GM23338 (cell line): ENCODE results near the gene FHAD1. TPM values are rescaled to one million over a fixed set of nuclear protein-coding genes. Genes with fewer than 3 reads are reported as not detected.

Experiments used
- ATAC-seq: fragments of 200-7000 bp; cut with Tn5 transposase; 3 replicates; pipeline ENCODE4 v1.9.1; 2020
- DNase-seq: peaks from one replicate; pipeline ENCODE4 v3.0.0-alpha.2; 2015; ENCODE audit warnings: low spot score
- H2AFZ ChIP-seq: fragments of 200-600 bp; sonication (generic); 2 replicates; pipeline ENCODE4 v1.8.0; 2016; ENCODE audit warnings: antibody characterized with exemption, mild to moderate bottlenecking, moderate library complexity
- H3F3A ChIP-seq: fragments of 200-600 bp; sonication (generic); replicated peaks from 2 replicates; pipeline ENCODE4 v1.8.0; 2017; ENCODE audit warnings: antibody characterized with exemption, mixed run types, low read depth
- H3K27ac ChIP-seq: fragments of 200-600 bp; sonication (generic); 2 replicates; pipeline ENCODE4 v1.6.1; 2016; ENCODE audit warnings: low read depth
- H3K27me3 ChIP-seq: fragments of 200-600 bp; sonication (generic); 2 replicates; pipeline ENCODE4 v1.8.0; 2016; ENCODE audit warnings: mild to moderate bottlenecking, mixed run types, moderate library complexity; ENCODE audit not compliant: insufficient read depth
- H3K36me3 ChIP-seq: fragments of 200-600 bp; sonication (generic); 2 replicates; pipeline ENCODE4 v1.8.0; 2016; ENCODE audit warnings: mild to moderate bottlenecking; ENCODE audit not compliant: insufficient read depth
- H3K4me1 ChIP-seq: fragments of 200-600 bp; sonication (generic); 2 replicates; pipeline ENCODE4 v1.8.0; 2016; ENCODE audit warnings: mild to moderate bottlenecking, moderate library complexity; ENCODE audit not compliant: insufficient read depth
- H3K4me2 ChIP-seq: fragments of 200-600 bp; sonication (generic); 2 replicates; pipeline ENCODE4 v1.7.1; 2017; ENCODE audit warnings: mixed run types
- H3K4me3 ChIP-seq: fragments of 200-600 bp; sonication (generic); 2 replicates; pipeline ENCODE4 v1.6.1; 2016; ENCODE audit warnings: mixed run types
- H3K79me2 ChIP-seq: fragments of 200-600 bp; sonication (generic); replicated peaks from 2 replicates; pipeline ENCODE4 v1.8.0; 2017; ENCODE audit warnings: mild to moderate bottlenecking; ENCODE audit not compliant: insufficient read depth
- H3K9me2 ChIP-seq: fragments of 200-600 bp; sonication (generic); 2 replicates; pipeline ENCODE4 v1.8.0; 2017; ENCODE audit not compliant: insufficient read depth
- H4K20me1 ChIP-seq: fragments of 200-600 bp; sonication (generic); replicated peaks from 2 replicates; pipeline ENCODE4 v1.8.0; 2017; ENCODE audit warnings: mild to moderate bottlenecking; ENCODE audit not compliant: insufficient read depth
- H3K27ac Mint-ChIP-seq: 2 replicates; pipeline ENCODE4 v1.8.0; 2020; ENCODE audit warnings: inconsistent platforms, mild to moderate bottlenecking, moderate library complexity, mixed read lengths
- H3K27me3 Mint-ChIP-seq: 3 replicates; pipeline ENCODE4 v1.8.0; 2022; ENCODE audit warnings: low read depth, mild to moderate bottlenecking, moderate library complexity, mixed read lengths, inconsistent platforms; ENCODE audit not compliant: insufficient read depth, poor library complexity
- H3K36me3 Mint-ChIP-seq: 3 replicates; pipeline ENCODE4 v1.8.0; 2021; ENCODE audit warnings: low read depth, mild to moderate bottlenecking, inconsistent platforms, moderate library complexity, mixed read lengths
- H3K4me1 Mint-ChIP-seq: 3 replicates; pipeline ENCODE4 v1.8.0; 2020; ENCODE audit warnings: mild to moderate bottlenecking, inconsistent platforms, mixed read lengths
- H3K4me3 Mint-ChIP-seq: 3 replicates; pipeline ENCODE4 v1.8.0; 2021; ENCODE audit warnings: moderate library complexity, mild to moderate bottlenecking, inconsistent platforms, mixed read lengths
- H3K9me3 Mint-ChIP-seq: 3 replicates; pipeline ENCODE4 v1.8.0; 2020; ENCODE audit warnings: moderate library complexity, mild to moderate bottlenecking, inconsistent platforms, mixed read lengths
- CREB1 ChIP-seq: fragments of 250-450 bp; sonication (Bioruptor Pico); IDR thresholded peaks from 2 replicates; pipeline ENCODE4 v1.5.0; 2020; ENCODE audit warnings: low read depth, mild to moderate bottlenecking, moderate library complexity
- EZH2 ChIP-seq: fragments of 200-600 bp; sonication (generic); IDR thresholded peaks from one replicate; pipeline ENCODE4 v1.8.0; 2017; ENCODE audit warnings: antibody characterized with exemption, mild to moderate bottlenecking, low read depth; ENCODE audit not compliant: unreplicated experiment
- EZH2phosphoT487 ChIP-seq: fragments of 200-600 bp; sonication (generic); IDR thresholded peaks from one replicate; pipeline ENCODE4 v1.8.1; 2018; ENCODE audit warnings: antibody characterized with exemption; ENCODE audit not compliant: unreplicated experiment
- JUNB ChIP-seq: IDR thresholded peaks from one replicate; pipeline ENCODE4 v1.6.1; 2016; ENCODE audit warnings: antibody characterized with exemption; ENCODE audit not compliant: unreplicated experiment
- NANOG ChIP-seq: IDR thresholded peaks from 2 replicates; pipeline ENCODE4 v1.6.1; 2016; ENCODE audit warnings: antibody characterized with exemption, borderline replicate concordance
- POLR2AphosphoS5 ChIP-seq: IDR thresholded peaks from 2 replicates; pipeline ENCODE4 v1.6.1; 2016; ENCODE audit warnings: antibody characterized with exemption, low read depth
- STAT1 ChIP-seq: IDR thresholded peaks from one replicate; pipeline ENCODE4 v1.6.1; 2016; ENCODE audit warnings: antibody characterized with exemption; ENCODE audit not compliant: unreplicated experiment
- ZNF114 ChIP-seq: fragments of 250-450 bp; sonication (Bioruptor Pico); IDR thresholded peaks from 2 replicates; pipeline ENCODE4 v1.5.0; 2020; ENCODE audit warnings: mild to moderate bottlenecking, moderate library complexity
- ZNF331 ChIP-seq: fragments of 250-450 bp; sonication (Bioruptor Pico); IDR thresholded peaks from 2 replicates; pipeline ENCODE4 v1.5.0; 2020; ENCODE audit warnings: low read depth, mild to moderate bottlenecking, moderate library complexity
- polyA plus RNA-seq: library from polyadenylated mRNA; unstranded; fragments of >200 nt; fragmentation: Nextera tagmentation; extraction: Ambion mirVana; gene quantifications from 2 replicates; pipeline ENCODE4 v1.2.1, GENCODE V29; 2016
- total RNA-seq: library from RNA; depleted of rRNA; stranded (reverse); fragments of >200 nt; shearing (Covaris generic); gene quantifications from 2 replicates; pipeline ENCODE4 v1.2.3, GENCODE V29; 2014
- TF ChIP-seq, protein P1 (sequence below): fragments of 250-450 bp; sonication (Bioruptor Pico); IDR thresholded peaks from 2 replicates; pipeline ENCODE4 v1.5.0; 2020; ENCODE audit warnings: mild to moderate bottlenecking, moderate library complexity
- TF ChIP-seq, protein P2 (sequence below): IDR thresholded peaks from one replicate; pipeline ENCODE4 v1.6.1; 2018; ENCODE audit warnings: antibody characterized with exemption; ENCODE audit not compliant: unreplicated experiment
- TF ChIP-seq, protein P3 (sequence below): IDR thresholded peaks from 2 replicates; pipeline ENCODE4 v1.6.1; 2016; ENCODE audit warnings: antibody characterized with exemption

Gene FHAD1
- total and polyA plus RNA-seq, 2 experiments from 2014 or later = 1.8 to 3.3 TPM

DNA sequence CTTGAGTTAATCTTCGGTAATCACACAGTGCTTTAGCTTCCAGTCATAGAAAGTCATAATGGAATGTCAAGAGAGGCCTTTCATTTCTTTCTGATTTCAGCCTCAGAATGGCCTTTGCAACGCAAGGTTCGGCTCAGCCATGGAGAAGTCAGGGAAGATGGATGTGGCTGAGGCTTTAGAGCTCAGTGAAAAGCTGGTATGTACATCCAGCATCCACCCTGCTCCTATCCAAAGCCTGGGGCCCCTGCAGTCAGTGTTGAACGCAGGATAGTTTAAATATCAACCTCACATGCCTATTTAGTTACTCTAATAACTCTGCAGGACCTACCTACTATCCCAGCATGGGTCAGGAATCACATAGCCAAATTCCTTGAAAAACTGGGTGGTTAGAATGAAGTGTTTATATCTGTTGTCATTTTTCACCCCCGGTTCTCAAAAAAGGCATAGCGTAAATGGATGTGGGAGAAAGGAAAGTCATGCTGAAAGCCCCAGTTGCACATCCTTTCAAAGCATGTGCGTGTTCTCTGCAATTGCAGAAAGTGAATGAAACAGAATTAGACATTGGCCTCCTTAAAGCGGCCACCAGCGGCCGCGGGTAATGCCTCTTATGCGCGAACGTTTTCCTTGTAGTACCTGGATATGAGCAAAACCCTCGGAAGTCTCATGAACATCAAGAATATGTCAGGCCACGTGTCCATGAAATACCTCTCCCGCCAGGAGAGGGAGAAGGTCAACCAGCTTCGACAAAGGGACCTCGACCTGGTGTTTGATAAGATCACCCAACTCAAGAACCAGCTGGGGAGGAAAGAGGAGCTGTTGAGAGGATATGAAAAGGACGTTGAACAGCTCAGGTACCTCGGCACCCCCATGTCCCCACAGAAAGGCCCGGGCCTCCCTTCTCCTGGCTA, 133.8 kb downstream of the FHAD1 start (continued):
- TF ChIP-seq, protein P1, sequence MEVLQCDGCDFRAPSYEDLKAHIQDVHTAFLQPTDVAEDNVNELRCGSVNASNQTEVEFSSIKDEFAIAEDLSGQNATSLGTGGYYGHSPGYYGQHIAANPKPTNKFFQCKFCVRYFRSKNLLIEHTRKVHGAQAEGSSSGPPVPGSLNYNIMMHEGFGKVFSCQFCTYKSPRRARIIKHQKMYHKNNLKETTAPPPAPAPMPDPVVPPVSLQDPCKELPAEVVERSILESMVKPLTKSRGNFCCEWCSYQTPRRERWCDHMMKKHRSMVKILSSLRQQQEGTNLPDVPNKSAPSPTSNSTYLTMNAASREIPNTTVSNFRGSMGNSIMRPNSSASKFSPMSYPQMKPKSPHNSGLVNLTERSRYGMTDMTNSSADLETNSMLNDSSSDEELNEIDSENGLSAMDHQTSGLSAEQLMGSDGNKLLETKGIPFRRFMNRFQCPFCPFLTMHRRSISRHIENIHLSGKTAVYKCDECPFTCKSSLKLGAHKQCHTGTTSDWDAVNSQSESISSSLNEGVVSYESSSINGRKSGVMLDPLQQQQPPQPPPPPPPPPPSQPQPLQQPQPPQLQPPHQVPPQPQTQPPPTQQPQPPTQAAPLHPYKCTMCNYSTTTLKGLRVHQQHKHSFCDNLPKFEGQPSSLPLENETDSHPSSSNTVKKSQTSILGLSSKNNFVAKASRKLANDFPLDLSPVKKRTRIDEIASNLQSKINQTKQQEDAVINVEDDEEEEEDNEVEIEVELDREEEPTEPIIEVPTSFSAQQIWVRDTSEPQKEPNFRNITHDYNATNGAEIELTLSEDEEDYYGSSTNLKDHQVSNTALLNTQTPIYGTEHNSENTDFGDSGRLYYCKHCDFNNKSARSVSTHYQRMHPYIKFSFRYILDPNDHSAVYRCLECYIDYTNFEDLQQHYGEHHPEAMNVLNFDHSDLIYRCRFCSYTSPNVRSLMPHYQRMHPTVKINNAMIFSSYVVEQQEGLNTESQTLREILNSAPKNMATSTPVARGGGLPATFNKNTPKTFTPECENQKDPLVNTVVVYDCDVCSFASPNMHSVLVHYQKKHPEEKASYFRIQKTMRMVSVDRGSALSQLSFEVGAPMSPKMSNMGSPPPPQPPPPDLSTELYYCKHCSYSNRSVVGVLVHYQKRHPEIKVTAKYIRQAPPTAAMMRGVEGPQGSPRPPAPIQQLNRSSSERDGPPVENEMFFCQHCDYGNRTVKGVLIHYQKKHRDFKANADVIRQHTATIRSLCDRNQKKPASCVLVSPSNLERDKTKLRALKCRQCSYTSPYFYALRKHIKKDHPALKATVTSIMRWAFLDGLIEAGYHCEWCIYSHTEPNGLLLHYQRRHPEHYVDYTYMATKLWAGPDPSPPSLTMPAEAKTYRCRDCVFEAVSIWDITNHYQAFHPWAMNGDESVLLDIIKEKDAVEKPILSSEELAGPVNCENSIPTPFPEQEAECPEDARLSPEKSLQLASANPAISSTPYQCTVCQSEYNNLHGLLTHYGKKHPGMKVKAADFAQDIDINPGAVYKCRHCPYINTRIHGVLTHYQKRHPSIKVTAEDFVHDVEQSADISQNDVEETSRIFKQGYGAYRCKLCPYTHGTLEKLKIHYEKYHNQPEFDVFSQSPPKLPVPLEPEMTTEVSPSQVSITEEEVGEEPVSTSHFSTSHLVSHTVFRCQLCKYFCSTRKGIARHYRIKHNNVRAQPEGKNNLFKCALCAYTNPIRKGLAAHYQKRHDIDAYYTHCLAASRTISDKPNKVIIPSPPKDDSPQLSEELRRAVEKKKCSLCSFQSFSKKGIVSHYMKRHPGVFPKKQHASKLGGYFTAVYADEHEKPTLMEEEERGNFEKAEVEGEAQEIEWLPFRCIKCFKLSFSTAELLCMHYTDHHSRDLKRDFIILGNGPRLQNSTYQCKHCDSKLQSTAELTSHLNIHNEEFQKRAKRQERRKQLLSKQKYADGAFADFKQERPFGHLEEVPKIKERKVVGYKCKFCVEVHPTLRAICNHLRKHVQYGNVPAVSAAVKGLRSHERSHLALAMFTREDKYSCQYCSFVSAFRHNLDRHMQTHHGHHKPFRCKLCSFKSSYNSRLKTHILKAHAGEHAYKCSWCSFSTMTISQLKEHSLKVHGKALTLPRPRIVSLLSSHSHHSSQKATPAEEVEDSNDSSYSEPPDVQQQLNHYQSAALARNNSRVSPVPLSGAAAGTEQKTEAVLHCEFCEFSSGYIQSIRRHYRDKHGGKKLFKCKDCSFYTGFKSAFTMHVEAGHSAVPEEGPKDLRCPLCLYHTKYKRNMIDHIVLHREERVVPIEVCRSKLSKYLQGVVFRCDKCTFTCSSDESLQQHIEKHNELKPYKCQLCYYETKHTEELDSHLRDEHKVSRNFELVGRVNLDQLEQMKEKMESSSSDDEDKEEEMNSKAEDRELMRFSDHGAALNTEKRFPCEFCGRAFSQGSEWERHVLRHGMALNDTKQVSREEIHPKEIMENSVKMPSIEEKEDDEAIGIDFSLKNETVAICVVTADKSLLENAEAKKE (CRISPR knock-in tag) = no peak
- TF ChIP-seq CREB1 (CRISPR knock-in tag) = no peak
- no peak for TF ChIP-seq ZNF331 (CRISPR knock-in tag)

DNA sequence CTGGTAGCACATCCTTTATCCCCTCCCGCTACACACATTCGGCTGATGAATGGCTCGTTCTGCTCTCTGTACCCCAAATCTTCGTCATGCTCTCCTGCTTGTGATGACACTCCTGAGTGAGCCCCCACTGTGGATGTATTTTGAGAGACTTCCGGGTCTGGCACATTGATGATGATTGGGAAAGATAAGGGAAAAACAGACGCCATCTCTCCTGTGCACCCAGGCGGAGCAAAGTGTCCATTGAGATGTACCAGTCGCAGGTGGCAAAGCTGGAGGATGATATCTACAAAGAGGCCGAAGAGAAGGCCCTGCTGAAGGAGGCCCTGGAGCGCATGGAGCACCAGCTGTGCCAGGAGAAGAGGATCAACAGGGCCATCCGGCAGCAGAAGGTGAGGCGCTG, 134.8 kb downstream of the FHAD1 start:
- Histone ChIP-seq H3K4me2 (no peak overlapping the region), H3K9me2 (no peaks in the 10 kb centered on the region), H3K79me2 (no peaks in the 10 kb centered on the region), H3K4me1 (peaks cover 34% of the 10 kb centered on the region), H2AFZ (no peak overlapping the region), H4K20me1 (no peaks in the 10 kb centered on the region), H3K36me3 (no peaks in the 10 kb centered on the region), H3F3A (peaks cover 19% of the 10 kb centered on the region; the same call in 1 of the 2 replicates), H3K4me3 (no peak overlapping the region), H3K27me3 (peaks cover 41% of the 10 kb centered on the region), H3K27ac (no peak overlapping the region)
- DNase-seq (no peak), ATAC-seq (no peak)
- Mint-ChIP-seq H3K4me3 (no peak overlapping the region), H3K27me3 (peaks cover 54% of the 10 kb centered on the region), H3K27ac (no peak overlapping the region), H3K9me3 (no peaks in the 10 kb centered on the region; the same call in 2 of the 3 replicates), H3K36me3 (no peaks in the 10 kb centered on the region), H3K4me1 (peaks cover 59% of the 10 kb centered on the region)
- TF ChIP-seq, protein P2, sequence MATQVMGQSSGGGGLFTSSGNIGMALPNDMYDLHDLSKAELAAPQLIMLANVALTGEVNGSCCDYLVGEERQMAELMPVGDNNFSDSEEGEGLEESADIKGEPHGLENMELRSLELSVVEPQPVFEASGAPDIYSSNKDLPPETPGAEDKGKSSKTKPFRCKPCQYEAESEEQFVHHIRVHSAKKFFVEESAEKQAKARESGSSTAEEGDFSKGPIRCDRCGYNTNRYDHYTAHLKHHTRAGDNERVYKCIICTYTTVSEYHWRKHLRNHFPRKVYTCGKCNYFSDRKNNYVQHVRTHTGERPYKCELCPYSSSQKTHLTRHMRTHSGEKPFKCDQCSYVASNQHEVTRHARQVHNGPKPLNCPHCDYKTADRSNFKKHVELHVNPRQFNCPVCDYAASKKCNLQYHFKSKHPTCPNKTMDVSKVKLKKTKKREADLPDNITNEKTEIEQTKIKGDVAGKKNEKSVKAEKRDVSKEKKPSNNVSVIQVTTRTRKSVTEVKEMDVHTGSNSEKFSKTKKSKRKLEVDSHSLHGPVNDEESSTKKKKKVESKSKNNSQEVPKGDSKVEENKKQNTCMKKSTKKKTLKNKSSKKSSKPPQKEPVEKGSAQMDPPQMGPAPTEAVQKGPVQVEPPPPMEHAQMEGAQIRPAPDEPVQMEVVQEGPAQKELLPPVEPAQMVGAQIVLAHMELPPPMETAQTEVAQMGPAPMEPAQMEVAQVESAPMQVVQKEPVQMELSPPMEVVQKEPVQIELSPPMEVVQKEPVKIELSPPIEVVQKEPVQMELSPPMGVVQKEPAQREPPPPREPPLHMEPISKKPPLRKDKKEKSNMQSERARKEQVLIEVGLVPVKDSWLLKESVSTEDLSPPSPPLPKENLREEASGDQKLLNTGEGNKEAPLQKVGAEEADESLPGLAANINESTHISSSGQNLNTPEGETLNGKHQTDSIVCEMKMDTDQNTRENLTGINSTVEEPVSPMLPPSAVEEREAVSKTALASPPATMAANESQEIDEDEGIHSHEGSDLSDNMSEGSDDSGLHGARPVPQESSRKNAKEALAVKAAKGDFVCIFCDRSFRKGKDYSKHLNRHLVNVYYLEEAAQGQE = no peak
- TF ChIP-seq CREB1 (CRISPR knock-in tag) (no peak), ZNF331 (CRISPR knock-in tag) (no peak), STAT1 (no peak), NANOG (no peak), EZH2phosphoT487 (no peak), JUNB (no peak), EZH2 (no peak), ZNF114 (CRISPR knock-in tag) (no peak), POLR2AphosphoS5 (no peak)
- TF ChIP-seq, protein P3, sequence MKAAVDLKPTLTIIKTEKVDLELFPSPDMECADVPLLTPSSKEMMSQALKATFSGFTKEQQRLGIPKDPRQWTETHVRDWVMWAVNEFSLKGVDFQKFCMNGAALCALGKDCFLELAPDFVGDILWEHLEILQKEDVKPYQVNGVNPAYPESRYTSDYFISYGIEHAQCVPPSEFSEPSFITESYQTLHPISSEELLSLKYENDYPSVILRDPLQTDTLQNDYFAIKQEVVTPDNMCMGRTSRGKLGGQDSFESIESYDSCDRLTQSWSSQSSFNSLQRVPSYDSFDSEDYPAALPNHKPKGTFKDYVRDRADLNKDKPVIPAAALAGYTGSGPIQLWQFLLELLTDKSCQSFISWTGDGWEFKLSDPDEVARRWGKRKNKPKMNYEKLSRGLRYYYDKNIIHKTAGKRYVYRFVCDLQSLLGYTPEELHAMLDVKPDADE = no peak
